Fibroblast of skin of back (primary cell): Measurements from ENCODE around the gene OR52K2. TPM values are rescaled to one million over a fixed set of nuclear protein-coding genes. Genes with fewer than 3 reads are reported as not detected.
"Not testable (repeated sequence)": the region's sequence is repeated elsewhere in the genome, so short reads cannot be mapped to it uniquely, and the experiment has no call there.

Source experiments
- DNase-seq: peaks from one replicate; pipeline ENCODE4 v3.0.0-alpha.2; 2013
- polyA plus RNA-seq, 2 experiments: library from polyadenylated mRNA; unstranded; fragments of 120-200 nt; gene quantifications; one replicate each; pipeline ENCODE4 v1.2.1, GENCODE V29; 2013; ENCODE audit not compliant: insufficient read length in 2 of 2

The OR52K2 gene
- not detected for polyA plus RNA-seq (2013, experiment 1 of 2; ENCODE audit: insufficient read length)
- polyA plus RNA-seq (2013, experiment 2 of 2; ENCODE audit: insufficient read length): not detected

GRCh38 chr11:4448995-4449394, at the start of gene OR52K2:
OR52K2 (plus strand) TSS chr11:4449295; CDS start chr11:4449340, 45 bp downstream.
- DNase-seq: no peak

- DNase-seq: not testable (repeated sequence)
These were observed 42.9 kb upstream of the OR52K2 start for GRCh38 chr11:4406206-4406605.

- no peak for DNase-seq
These were observed 32.8 kb upstream of the OR52K2 start for GRCh38 chr11:4416306-4416705.

GRCh38 chr11:4416816-4417215, 32.3 kb upstream of the OR52K2 start:
- no peak for DNase-seq

- no peak for DNase-seq
These were observed 30.7 kb upstream of the OR52K2 start for GRCh38 chr11:4418403-4418802.

- DNase-seq: no peak
These were observed 19.0 kb upstream of the OR52K2 start for GRCh38 chr11:4430051-4430450.

GRCh38 chr11:4433856-4434255, 15.2 kb upstream of the OR52K2 start:
- DNase-seq: no peak

- DNase-seq: no peak
These were observed 12.7 kb upstream of the OR52K2 start for GRCh38 chr11:4436411-4436810.

- DNase-seq: no peak
These were observed 7.6 kb upstream of the OR52K2 start for GRCh38 chr11:4441515-4441914.

- no peak for DNase-seq
These were observed 5.7 kb upstream of the OR52K2 start for GRCh38 chr11:4443232-4443891.

GRCh38 chr11:4453118-4453517, 4.0 kb downstream of the OR52K2 start:
- DNase-seq: no peak

GRCh38 chr11:4454021-4454420, 4.9 kb downstream of the OR52K2 start:
- DNase-seq: no peak

GRCh38 chr11:4455419-4455818, 6.3 kb downstream of the OR52K2 start:
- no peak for DNase-seq

- DNase-seq: no peak
These were observed 10.4 kb downstream of the OR52K2 start for GRCh38 chr11:4459500-4459899.

- no peak for DNase-seq
These were observed 11.1 kb downstream of the OR52K2 start for GRCh38 chr11:4460151-4460550.

GRCh38 chr11:4464216-4465159, 15.4 kb downstream of the OR52K2 start:
- DNase-seq: peak; percentile 23

- no peak for DNase-seq
These were observed 16.3 kb downstream of the OR52K2 start for GRCh38 chr11:4465407-4465806.

- no peak for DNase-seq
These were observed 17.2 kb downstream of the OR52K2 start for GRCh38 chr11:4466131-4466870.

- no peak for DNase-seq
These were observed 17.9 kb downstream of the OR52K2 start for GRCh38 chr11:4466871-4467442.

- DNase-seq: no peak
These were observed 18.9 kb downstream of the OR52K2 start for GRCh38 chr11:4467811-4468606.

GRCh38 chr11:4479644-4480043, 30.5 kb downstream of the OR52K2 start:
- no peak for DNase-seq
